ENCODE data around the gene SRRM4.

DNA sequence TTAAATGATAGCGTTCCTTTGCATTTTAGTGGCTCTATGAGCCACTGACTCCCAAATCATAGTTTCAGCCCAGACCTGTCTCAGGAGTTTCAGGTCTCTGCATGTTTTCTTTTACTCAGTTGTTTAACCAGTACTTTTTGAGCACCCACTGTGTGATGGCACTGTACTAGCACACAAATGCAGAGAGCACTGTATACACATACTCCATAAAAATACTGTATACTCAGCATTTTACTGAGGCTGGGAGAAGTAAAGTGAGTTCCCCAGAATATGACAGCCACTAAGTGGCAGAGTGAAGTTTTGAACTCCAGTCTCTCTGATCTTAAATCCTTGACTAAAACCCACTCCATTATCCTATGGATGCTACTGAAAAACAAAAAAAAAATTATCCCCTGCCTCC, 121.4 kb downstream of the SRRM4 start:
- TF ChIP-seq, protein P1, sequence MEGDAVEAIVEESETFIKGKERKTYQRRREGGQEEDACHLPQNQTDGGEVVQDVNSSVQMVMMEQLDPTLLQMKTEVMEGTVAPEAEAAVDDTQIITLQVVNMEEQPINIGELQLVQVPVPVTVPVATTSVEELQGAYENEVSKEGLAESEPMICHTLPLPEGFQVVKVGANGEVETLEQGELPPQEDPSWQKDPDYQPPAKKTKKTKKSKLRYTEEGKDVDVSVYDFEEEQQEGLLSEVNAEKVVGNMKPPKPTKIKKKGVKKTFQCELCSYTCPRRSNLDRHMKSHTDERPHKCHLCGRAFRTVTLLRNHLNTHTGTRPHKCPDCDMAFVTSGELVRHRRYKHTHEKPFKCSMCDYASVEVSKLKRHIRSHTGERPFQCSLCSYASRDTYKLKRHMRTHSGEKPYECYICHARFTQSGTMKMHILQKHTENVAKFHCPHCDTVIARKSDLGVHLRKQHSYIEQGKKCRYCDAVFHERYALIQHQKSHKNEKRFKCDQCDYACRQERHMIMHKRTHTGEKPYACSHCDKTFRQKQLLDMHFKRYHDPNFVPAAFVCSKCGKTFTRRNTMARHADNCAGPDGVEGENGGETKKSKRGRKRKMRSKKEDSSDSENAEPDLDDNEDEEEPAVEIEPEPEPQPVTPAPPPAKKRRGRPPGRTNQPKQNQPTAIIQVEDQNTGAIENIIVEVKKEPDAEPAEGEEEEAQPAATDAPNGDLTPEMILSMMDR (IDR thresholded peaks at IDR 0.05): no peak
- TF ChIP-seq POLR2AphosphoS5 (IDR thresholded peaks at IDR 0.05) (no peak), POLR2A (IDR thresholded peaks at IDR 0.05) (no peak), EP300 (IDR thresholded peaks at IDR 0.05) (no peak)
